ENCODE results near the gene NRXN3. TPM values are rescaled to one million over a fixed set of nuclear protein-coding genes. Genes with fewer than 3 reads are reported as not detected.

Gene NRXN3
- total and polyA plus RNA-seq, 2 of the 4 experiments (the other 2 are of a cell fraction), result 4.8 to 25.1 TPM

- no peak for TF ChIP-seq CEBPB (IDR thresholded peaks at IDR 0.05; ENCODE audit: low read depth, low read length)
- no peak for TF ChIP-seq MXI1 (IDR thresholded peaks at IDR 0.05; ENCODE audit: borderline replicate concordance, low read depth, low read length)
- no peak for TF ChIP-seq CTCF (conservative IDR thresholded peaks at IDR 0.05; ENCODE audit: low read depth, low read length)
- no peak for TF ChIP-seq RAD21 (IDR thresholded peaks at IDR 0.05; ENCODE audit: low read length)
- no peak for TF ChIP-seq SMC3 (IDR thresholded peaks at IDR 0.05; ENCODE audit: low read depth, low read length)
- TF ChIP-seq RCOR1 (IDR thresholded peaks at IDR 0.05; ENCODE audit: insufficient replicate concordance, low read length), result no peak
- no peak for TF ChIP-seq MAZ (IDR thresholded peaks at IDR 0.05; ENCODE audit: borderline replicate concordance, low read depth, low read length)
- no peak for TF ChIP-seq RFX5 (IDR thresholded peaks at IDR 0.05; ENCODE audit: low read depth, low read length)
- no peak for TF ChIP-seq CHD1 (IDR thresholded peaks at IDR 0.05; ENCODE audit: low read depth, low read length)
- TF ChIP-seq ELK1 (IDR thresholded peaks at IDR 0.05; ENCODE audit: borderline replicate concordance, low read depth, low read length), result no peak
- TF ChIP-seq USF2 (IDR thresholded peaks at IDR 0.05; ENCODE audit: low read depth, low read length), result no peak
- TF ChIP-seq POLR2A (IDR thresholded peaks at IDR 0.05; ENCODE audit: low read depth, low read length), result no peak
- TF ChIP-seq FOS (IDR thresholded peaks at IDR 0.05; ENCODE audit: low read depth, low read length), result no peak
- TF ChIP-seq NFE2L2 (IDR thresholded peaks at IDR 0.05; ENCODE audit: low read depth, low read length), result no peak
- Histone ChIP-seq H3K36me3 (ENCODE audit: control insufficient read depth, insufficient read depth, low read length) (no peaks in the 10 kb centered on the region), H2BK20ac (ENCODE audit: low read depth, low read length) (no peak overlapping the region), H3K27ac (ENCODE audit: insufficient read depth, low read length) (no peak overlapping the region), H3K14ac (replicated peaks; ENCODE audit: low read depth, low read length) (no peak overlapping the region), H2BK5ac (ENCODE audit: low read depth, low read length, poor library complexity, severe bottlenecking) (no peak overlapping the region), H3K23ac (ENCODE audit: low read depth, low read length) (no peak overlapping the region), H3K9me3 (ENCODE audit: control insufficient read depth, insufficient read depth, low read length) (no peaks in the 10 kb centered on the region), H2AK5ac (ENCODE audit: low read depth, low read length) (no peak overlapping the region), H4K20me1 (ENCODE audit: insufficient read depth, low read length) (no peaks in the 10 kb centered on the region), H2BK15ac (ENCODE audit: low read depth, low read length) (no peak overlapping the region), H4K8ac (ENCODE audit: low read depth in 2 of 2, low read length in 2 of 2) (no peak overlapping the region), H3K9ac (ENCODE audit: low read depth, low read length) (no peak overlapping the region), H3K9me1 (ENCODE audit: insufficient read depth, low read length) (no peaks in the 10 kb centered on the region), H3K4me3 (ENCODE audit: insufficient read depth, low read depth, low read length) (no peak overlapping the region), H2AFZ (replicated peaks; ENCODE audit: low read length, poor library complexity) (no peak overlapping the region), H3K4me2 (ENCODE audit: low read depth, low read length) (no peak overlapping the region), H3K27me3 (ENCODE audit: control insufficient read depth, insufficient read depth, low read length) (no peaks in the 10 kb centered on the region), H4K91ac (ENCODE audit: insufficient read depth, low read depth, low read length) (no peak overlapping the region), H3K4ac (ENCODE audit: low read depth, low read length) (no peak overlapping the region), H2AK9ac (replicated peaks; ENCODE audit: low read depth, low read length, poor library complexity) (no peak overlapping the region), H3K18ac (ENCODE audit: low read depth, low read length) (no peak overlapping the region), H3K56ac (ENCODE audit: extremely low read depth, insufficient read depth, low read length) (no peak overlapping the region), H3K4me1 (ENCODE audit: control insufficient read depth, insufficient read depth, low read length) (no peaks in the 10 kb centered on the region), H3K79me1 (ENCODE audit: low read depth in 1 of 2, low read length in 2 of 2) (no peaks in the 10 kb centered on the region), H4K5ac (ENCODE audit: low read depth, low read length) (no peak overlapping the region), H2BK120ac (ENCODE audit: low read depth, low read length) (no peak overlapping the region)
- CTCF ChIA-PET, result no interaction called here
- WGBS, 2 experiments (ENCODE audit: extremely low coverage in 2 of 2, insufficient read length in 1 of 2), result no CpG with 5 or more reads among the region's 2 CpGs
- dilution Hi-C loops (cut with HindIII; ENCODE audit: low sequenced_read_pairs, unreplicated experiment), result no loop called here
- POLR2A ChIA-PET (ENCODE audit: unreplicated experiment), result no interaction called here
- ATAC-seq (ENCODE audit: low read depth) (no peak), DNase-seq (no peak)
- no TSS peak for BruUV-seq (replicated peaks)
- intact Hi-C loops (cut with micrococcal nuclease), result no loop called here
- in situ Hi-C loops (cut with MboI; ENCODE audit: low sequenced_read_pairs), result no loop called here
These were observed 703.4 kb downstream of the NRXN3 start for GRCh38 chr14:78873581-78873980.

All from IMR-90 (cell line).